Activated CD8-positive, alpha-beta memory T cell treated with anti-CD3 and anti-CD28 coated beads, Interleukin-2, amount 50 U/mL, for 24 hours (primary cell): ENCODE results near the gene ENOX2.
"Not testable (repeated sequence)": the region's sequence is repeated elsewhere in the genome, so short reads cannot be mapped to it uniquely, and the experiment has no call there.

ENCODE experiments used
- DNase-seq: peaks from one replicate; pipeline ENCODE4 v3.0.0-alpha.2; 2020; ENCODE audit errors: extremely low read depth

ENOX2 gene

GRCh38 chrX:130754353-130754752 lies 148.7 kb downstream of the ENOX2 start:
- no peak for DNase-seq

- DNase-seq: no peak
Measured at GRCh38 chrX:130746709-130747342, 156.2 kb downstream of the ENOX2 start.

DNA sequence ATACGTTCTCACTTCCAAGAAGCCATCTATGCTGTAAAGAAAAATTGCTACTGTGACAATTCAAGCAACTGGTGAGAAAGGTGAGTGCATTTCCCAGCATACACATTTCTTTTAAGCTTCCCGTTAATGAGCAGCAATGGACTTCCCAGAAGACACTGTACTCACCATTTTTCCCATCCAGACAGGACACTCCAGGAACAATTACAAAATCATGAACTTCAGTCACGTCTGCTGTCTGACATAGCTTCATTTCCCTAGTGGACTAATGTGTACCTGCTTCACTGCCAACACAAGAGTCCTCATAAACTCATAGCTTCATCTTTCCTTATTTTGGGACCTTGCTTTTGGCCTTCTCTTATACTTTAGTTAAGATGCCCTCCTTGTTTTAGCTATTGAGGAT lies 156.9 kb downstream of the ENOX2 start:
- DNase-seq: no peak

DNA sequence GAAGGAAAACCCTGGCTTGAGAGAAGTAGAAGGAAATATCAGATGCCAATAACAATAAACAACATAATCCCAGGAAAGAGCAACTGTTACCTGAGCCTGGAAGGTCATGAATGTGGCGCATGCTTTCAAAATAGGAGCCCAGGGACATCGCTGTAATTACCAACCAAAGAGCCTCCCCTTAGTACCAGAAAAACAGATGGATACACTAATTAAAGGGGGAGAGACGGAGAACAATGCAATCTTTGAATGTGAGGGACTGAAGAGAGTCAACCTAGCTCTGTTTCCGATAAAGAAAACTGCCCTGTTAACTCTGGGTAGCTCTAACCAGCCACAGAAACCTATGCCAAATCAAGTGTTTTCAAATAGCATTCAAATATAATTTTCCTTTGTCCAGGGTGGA lies 161.4 kb downstream of the ENOX2 start:
- no peak for DNase-seq

DNA sequence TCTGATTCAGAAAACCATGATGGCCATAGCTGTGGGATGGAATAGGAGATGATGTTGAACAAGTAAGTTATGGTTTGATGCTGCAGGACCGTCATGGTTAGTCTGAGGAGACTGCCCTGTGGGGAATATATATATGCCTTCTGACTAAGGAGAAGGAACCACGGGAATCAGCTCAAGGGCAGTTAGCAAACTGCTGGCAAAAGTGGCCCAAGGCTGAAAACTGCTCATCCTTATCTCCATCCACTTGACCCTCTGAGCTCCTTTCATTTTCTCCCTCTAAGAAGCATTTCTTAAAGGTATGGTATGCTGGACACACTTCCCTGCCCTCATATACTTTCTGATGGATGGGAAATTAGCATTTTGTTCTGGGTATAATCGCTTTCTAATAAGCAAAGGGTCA lies 161.9 kb downstream of the ENOX2 start:
- DNase-seq: no peak

DNA sequence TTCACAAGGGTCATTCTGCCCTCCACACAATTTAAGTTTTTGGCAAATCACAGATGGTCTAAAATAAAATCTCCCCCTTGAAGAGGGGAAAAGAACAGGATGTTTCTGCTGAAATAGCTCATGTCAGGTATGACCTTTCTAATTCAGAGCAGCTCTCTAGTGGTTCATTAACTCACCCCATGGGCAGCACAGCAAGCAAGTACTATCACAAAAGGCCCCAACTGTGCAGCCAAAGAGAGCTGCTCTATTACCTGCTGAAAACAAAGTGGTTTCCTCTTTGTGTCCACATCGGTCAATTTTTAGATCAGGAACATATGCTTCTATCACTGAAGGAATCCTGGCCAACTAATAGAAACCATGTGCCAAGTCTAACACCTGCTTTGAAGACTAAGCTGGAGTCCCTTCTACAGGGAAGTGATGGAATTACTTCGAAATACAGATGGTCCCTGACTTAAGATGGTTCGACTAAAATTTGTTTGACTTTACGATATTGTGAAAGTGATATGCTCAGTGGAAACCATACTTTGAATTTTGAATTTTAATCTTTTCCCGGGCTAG lies 164.3 kb downstream of the ENOX2 start:
- no peak for DNase-seq

- DNase-seq: no peak
Measured at GRCh38 chrX:130734713-130735112, 168.3 kb downstream of the ENOX2 start.

DNA sequence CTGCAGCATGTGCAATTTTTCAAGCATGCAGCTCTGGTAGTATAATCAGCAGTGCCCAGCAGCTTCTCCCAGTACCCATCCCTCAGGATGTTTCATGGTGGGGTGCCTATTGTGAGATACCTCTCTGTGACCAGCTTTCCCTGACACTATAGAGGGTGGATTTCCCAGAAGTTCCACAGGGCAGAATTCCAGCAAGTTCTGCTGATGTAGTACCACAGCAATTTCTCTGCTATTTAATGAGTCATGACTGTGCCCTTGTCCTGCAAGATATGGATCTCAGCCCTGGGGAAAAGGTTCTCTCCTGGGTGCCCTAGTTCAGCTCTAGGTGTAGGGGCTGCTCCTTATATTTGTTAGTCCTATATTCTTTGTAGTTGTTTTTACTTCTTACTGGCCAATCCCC lies 174.8 kb downstream of the ENOX2 start:
- DNase-seq: no peak

DNA sequence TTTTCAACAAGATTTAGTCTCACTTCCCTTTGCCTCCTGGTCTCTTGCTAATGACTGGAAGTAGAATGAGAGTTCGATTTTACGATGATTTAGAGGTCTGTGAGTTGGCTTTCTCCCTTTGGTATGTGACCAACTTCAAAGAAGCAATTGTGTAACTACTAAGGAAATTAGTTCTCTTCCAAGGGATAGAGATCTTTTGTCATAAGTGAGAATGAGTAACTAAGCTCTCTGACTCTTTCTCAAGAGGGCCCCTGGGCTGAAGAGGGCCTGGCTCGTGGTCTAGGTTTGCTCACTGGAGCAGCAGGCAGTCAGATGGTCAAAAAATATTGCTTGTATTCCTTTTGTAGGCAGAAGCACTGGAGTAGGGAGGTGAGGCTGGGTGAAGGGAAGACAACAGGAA lies 176.3 kb downstream of the ENOX2 start:
- DNase-seq: no peak

- DNase-seq: no peak
Measured at GRCh38 chrX:130725519-130725918, 177.5 kb downstream of the ENOX2 start.

DNA sequence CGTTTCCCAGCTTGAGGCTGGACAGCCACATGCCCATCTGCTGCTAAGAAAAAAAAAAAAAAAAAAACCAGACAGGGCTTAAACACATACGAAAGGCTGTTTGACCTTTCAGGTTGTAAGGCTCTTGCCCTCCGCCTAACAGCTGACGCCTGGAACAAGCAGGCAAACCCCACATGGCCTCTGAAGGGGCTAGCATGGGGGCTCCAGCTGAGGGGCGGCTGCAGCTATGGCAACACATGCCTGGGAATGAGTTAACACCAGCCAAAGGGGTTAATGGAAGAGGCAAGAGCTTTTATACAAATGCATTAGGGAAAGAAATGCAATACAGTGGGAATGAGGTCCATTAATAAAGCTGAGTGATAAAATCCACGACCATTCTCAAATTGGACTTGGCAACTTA lies 183.6 kb downstream of the ENOX2 start:
- no peak for DNase-seq

- no peak for DNase-seq
Measured at GRCh38 chrX:130718137-130718536, 184.9 kb downstream of the ENOX2 start.

- DNase-seq: no peak
Measured at GRCh38 chrX:130716781-130717413, 186.1 kb downstream of the ENOX2 start.

GRCh38 chrX:130716346-130716745 lies 186.7 kb downstream of the ENOX2 start:
- DNase-seq: no peak

- no peak for DNase-seq
Measured at GRCh38 chrX:130715299-130715698, 187.7 kb downstream of the ENOX2 start.

GRCh38 chrX:130714665-130715064 lies 188.3 kb downstream of the ENOX2 start:
- DNase-seq: no peak

GRCh38 chrX:130714135-130714534 lies 188.9 kb downstream of the ENOX2 start:
- no peak for DNase-seq

GRCh38 chrX:130709178-130709577 lies 193.8 kb downstream of the ENOX2 start:
- not testable (repeated sequence) for DNase-seq

DNA sequence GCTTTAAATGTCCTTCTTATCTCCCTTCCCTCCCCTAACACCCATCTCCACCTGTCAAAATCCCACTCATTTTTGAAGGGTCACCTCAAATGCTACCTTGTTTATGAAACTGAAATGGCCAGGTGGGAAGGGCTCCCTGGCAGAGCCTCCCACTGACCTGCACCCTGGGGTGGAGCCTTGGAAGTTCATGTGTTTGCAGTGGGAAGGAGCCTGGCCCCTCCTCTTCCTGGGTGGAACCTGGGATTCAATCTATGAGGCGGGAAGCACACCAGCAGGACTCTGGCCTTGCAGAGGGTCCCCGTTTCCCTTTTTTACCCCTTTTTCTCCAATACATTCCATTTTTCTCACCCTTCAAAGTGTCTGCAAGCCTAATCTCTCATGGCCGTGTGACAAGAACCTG lies 197.4 kb downstream of the ENOX2 start:
- DNase-seq: no peak

- no peak for DNase-seq
Measured at GRCh38 chrX:130704053-130705038, 198.7 kb downstream of the ENOX2 start.

DNA sequence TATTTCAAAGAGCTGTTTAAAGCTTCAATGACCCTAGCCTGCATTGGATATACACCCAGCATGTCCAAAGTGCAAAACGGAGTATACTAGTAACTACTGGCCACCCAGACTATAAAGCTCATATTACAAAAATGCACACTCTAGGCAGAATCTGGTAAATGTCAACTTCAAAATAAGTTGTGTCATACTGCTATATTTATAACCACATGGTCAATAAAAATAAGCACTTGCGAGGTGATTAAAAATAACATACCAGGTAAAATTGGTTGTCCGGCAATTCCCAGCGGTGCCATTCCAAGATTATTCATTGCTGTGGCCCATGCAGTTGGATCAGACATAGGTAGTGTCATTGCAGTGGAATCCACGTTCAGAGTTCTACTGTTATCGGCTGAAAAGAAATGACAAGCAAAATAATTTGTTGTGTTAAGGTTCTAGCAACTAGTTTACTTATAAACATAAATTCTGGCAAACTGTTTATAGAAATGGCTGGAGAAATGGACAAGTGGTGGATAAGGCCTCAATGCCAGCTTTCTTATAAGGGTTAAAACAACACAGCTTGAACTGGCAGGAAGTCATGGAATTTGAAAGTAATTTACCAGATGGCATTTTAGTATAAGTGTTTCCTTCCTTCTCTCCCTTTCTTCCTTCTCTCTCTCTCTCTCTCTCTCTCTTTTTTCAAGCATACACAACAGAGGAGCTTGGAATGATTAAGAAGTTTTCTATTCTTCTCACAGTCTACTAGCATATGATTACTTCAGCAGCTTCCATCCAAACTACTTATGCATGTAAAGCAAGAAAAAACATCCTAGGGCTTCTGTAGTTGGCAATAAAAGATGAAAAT lies 199.9 kb downstream of the ENOX2 start:
- DNase-seq: no peak
